Transverse colon (tissue), 4 donors: Measurements from ENCODE around the gene ADPRHL1. TPM values are rescaled to one million over a fixed set of nuclear protein-coding genes. Genes with fewer than 3 reads are reported as not detected.

ENCODE experiments used
- DNase-seq: peaks from one replicate; pipeline ENCODE4 v3.0.0-alpha.2; 2019
- H3K27ac ChIP-seq, 4 donors: fragments of 200-600 bp; sonication (generic); 2 replicates each; pipeline ENCODE4 v1.5.1; 2016 to 2018; ENCODE audit warnings: inconsistent platforms in 4 of 4
- H3K27me3 ChIP-seq: fragments of 200-600 bp; sonication (generic); 2 replicates; pipeline ENCODE4 v1.5.1; 2017; ENCODE audit warnings: inconsistent platforms
- H3K36me3 ChIP-seq, 4 donors: fragments of 200-600 bp; sonication (generic); 2 replicates each; pipeline ENCODE4 v1.5.1; 2017 to 2019; ENCODE audit warnings: inconsistent platforms in 4 of 4
- H3K4me1 ChIP-seq, 4 donors: fragments of 200-600 bp; sonication (generic); 2 replicates each; pipeline ENCODE4 v1.5.1; 2017 to 2020; ENCODE audit warnings: inconsistent platforms in 4 of 4
- H3K4me3 ChIP-seq, 4 donors: fragments of 200-600 bp; sonication (generic); 1 replicate in 1 of 4; 2 replicates in 3 of 4; pipeline versions ENCODE4 v1.5.1 to v1.6.1; 2017 to 2019; ENCODE audit warnings: inconsistent platforms in 4 of 4
- H3K9me3 ChIP-seq, 2 donors: fragments of 200-600 bp; sonication (generic); 2 replicates each; pipeline ENCODE4 v1.5.1; 2017 to 2019; ENCODE audit warnings: inconsistent platforms in 2 of 2
- CTCF ChIP-seq, 5 experiments: fragments of 200-600 bp in 3 of 5; fragments of 450-650 bp in 2 of 5; sonication (generic) in 3 of 5; IDR thresholded peaks; 1 replicate in 2 of 5; 2 replicates in 3 of 5; pipeline ENCODE4 v1.5.1; 2016 to 2017; ENCODE audit warnings: antibody characterized with exemption in 5 of 5, inconsistent platforms in 3 of 5, mild to moderate bottlenecking in 2 of 5, moderate library complexity in 1 of 5
- EP300 ChIP-seq: sonication (generic); formaldehyde crosslinking; IDR thresholded peaks from one replicate; pipeline ENCODE4 v1.6.1; 2017; ENCODE audit warnings: antibody characterized with exemption, low read depth
- POLR2A ChIP-seq: fragments of 450-650 bp; IDR thresholded peaks from one replicate; pipeline ENCODE4 v1.6.1; 2016; ENCODE audit warnings: antibody characterized with exemption, mild to moderate bottlenecking, moderate library complexity
- POLR2AphosphoS5 ChIP-seq, 3 donors: sonication (generic); formaldehyde crosslinking; IDR thresholded peaks; one replicate each; pipeline ENCODE4 v1.6.1; 2016; ENCODE audit warnings: antibody characterized with exemption in 3 of 3
- WGBS, 2 donors: methylation state at CpG; one replicate each; pipeline ENCODE4 v1.1.5; 2018; ENCODE audit warnings: low coverage in 1 of 2; 5-methylcytosine and 5-hydroxymethylcytosine counted together
- in situ Hi-C, 4 donors: fragments of 200-750 bp; cut with MboI; loops; one replicate each; pipeline versions ENCODE4 v1.15.0 to v1.15.1; 2017; ENCODE audit warnings: low sequenced_read_pairs in 3 of 4, low pct_ligation_motif_present in 1 of 4, low pct_unique_long_range_greater_than_20kb in 1 of 4
- intact Hi-C: fragments of 100-400 bp; cut with DNase I; formaldehyde crosslinking; loops from one replicate; pipeline ENCODE4 v1.15.1; 2023; ENCODE audit warnings: low total_unique reads
- total RNA-seq, 4 donors: library from RNA; depleted of rRNA; stranded (reverse); fragments of >200 nt; gene quantifications; one replicate each; pipeline ENCODE4 v1.1.0, GENCODE V29; 2016

The ADPRHL1 gene
- total RNA-seq, 4 donors from 2014 or later = 4.1 to 10.2 (median 5.9) TPM

- intact Hi-C loops (no loop called here), in situ Hi-C loops (no loop called here)
- DNase-seq = no peak
- WGBS, 2 donors = 73 to 76% methylated on average over 2 to 16 of the region's 16 CpGs
- Histone ChIP-seq H3K36me3 (no peaks in the 10 kb centered on the region), H3K27me3 (peaks cover 21% of the 10 kb centered on the region), H3K4me1 (peaks cover 0 to 29% (median 6%) of the 10 kb centered on the region in 4 donors), H3K27ac (no peak overlapping the region), H3K4me3 (no peak overlapping the region), H3K9me3 (no peaks in the 10 kb centered on the region)
- TF ChIP-seq POLR2A (no peak), EP300 (no peak), CTCF (IDR thresholded peaks at IDR 0.05) (no peak), POLR2AphosphoS5 (IDR thresholded peaks at IDR 0.05) (no peak)
These were observed 35.2 kb downstream of the ADPRHL1 start for GRCh38 chr13:113417836-113418721.

GRCh38 chr13:113417008-113417751 is 36.1 kb downstream of the ADPRHL1 start:
- intact Hi-C loops = no loop called here
- in situ Hi-C loops = no loop called here
- Histone ChIP-seq H3K9me3 (no peaks in the 10 kb centered on the region), H3K4me1 (peaks cover 0 to 23% (median 6%) of the 10 kb centered on the region in 4 donors), H3K4me3 (no peak overlapping the region), H3K27ac (no peak overlapping the region), H3K36me3 (no peaks in the 10 kb centered on the region), H3K27me3 (peaks cover 21% of the 10 kb centered on the region)
- TF ChIP-seq EP300 (no peak), POLR2AphosphoS5 (IDR thresholded peaks at IDR 0.05) (no peak), CTCF (IDR thresholded peaks at IDR 0.05) (no peak), POLR2A (no peak)
- no peak for DNase-seq
- WGBS, 2 donors = 60 to 63% methylated on average over 2 to 28 of the region's 28 CpGs

GRCh38 chr13:113415825-113416224 is 37.5 kb downstream of the ADPRHL1 start:
- Histone ChIP-seq H3K27me3 (peaks cover 21% of the 10 kb centered on the region), H3K4me1 (peaks cover 0 to 18% (median 4%) of the 10 kb centered on the region in 4 donors), H3K4me3 (no peak overlapping the region), H3K9me3 (no peaks in the 10 kb centered on the region), H3K27ac (no peak overlapping the region), H3K36me3 (no peaks in the 10 kb centered on the region)
- 91% methylated on average over 8 of the region's 8 CpGs; no CpG with 5 or more reads in 1 of the 2 donors for WGBS, 2 donors
- intact Hi-C loops (no loop called here), in situ Hi-C loops (no loop called here)
- DNase-seq = no peak
- no peak for TF ChIP-seq POLR2AphosphoS5 (IDR thresholded peaks at IDR 0.05)
- TF ChIP-seq CTCF (IDR thresholded peaks at IDR 0.05) = no peak
- TF ChIP-seq POLR2A = no peak
- TF ChIP-seq EP300 = no peak

- TF ChIP-seq EP300 (no peak), POLR2AphosphoS5 (IDR thresholded peaks at IDR 0.05) (no peak), CTCF (IDR thresholded peaks at IDR 0.05) (no peak), POLR2A (no peak)
- H3K27me3 ChIP-seq = peaks cover 21% of the 10 kb centered on the region
- H3K27ac ChIP-seq = no peak overlapping the region
- in situ Hi-C loops (no loop called here), intact Hi-C loops (no loop called here)
- 92% methylated on average over 15 of the region's 15 CpGs; no CpG with 5 or more reads in 1 of the 2 donors for WGBS, 2 donors
- no peak for DNase-seq
- no peak overlapping the region for H3K4me3 ChIP-seq
- no peaks in the 10 kb centered on the region for H3K36me3 ChIP-seq
- peaks cover 0 to 20% (median 4%) of the 10 kb centered on the region in 4 donors for H3K4me1 ChIP-seq
- H3K9me3 ChIP-seq = no peaks in the 10 kb centered on the region
These were observed 38.3 kb downstream of the ADPRHL1 start for GRCh38 chr13:113415032-113415431.
